ENCODE results near the gene IKBKE.
A peak's percentile ranks its signal among the peaks of the same experiment; 100 is the strongest.

Gene IKBKE

GRCh38 chr1:206455666-206456344, 14.5 kb upstream of the IKBKE start:
- FAIRE-seq: no peak

DNA sequence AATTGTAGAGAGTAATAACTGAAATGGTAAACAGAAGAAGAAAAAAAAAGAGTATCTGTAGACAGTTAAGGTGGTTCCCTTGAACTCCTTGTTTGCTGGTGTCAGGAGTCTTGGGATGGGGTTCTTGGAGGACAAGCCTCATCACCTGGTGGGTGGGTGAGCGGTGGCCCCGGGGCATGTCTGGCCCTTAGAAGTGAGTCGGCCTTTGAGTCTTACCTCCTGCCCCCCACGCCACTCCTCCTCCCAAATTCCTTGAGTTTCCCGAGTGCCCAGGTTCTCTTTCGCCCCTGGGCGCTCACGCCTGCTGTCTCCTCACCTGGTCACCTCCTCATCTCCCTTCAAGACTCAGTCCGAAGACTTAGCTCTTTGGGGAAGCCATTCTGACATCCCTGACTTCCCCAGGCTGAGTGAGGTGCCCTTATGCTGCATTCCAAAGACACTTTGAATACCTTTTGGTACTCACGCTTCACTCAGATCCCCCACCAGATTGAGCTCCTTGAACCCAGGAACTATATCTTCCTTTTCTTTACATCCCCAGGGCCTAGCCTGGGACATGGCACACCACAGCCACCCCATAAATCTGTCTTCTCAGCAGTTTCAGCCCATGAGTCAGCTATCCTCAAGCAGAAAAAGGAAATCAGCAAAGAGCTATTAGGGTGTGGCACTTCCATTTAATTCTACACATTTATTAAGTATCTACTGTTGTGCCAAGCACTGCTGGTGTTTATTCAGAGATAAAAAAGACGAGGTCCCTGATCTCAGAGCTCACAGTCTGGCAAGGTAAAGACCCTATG, 13.5 kb upstream of the IKBKE start:
- FAIRE-seq: no peak

- FAIRE-seq: no peak
These were observed 12.7 kb upstream of the IKBKE start for GRCh38 chr1:206457408-206458120.

GRCh38 chr1:206459703-206460102, 10.6 kb upstream of the IKBKE start:
- no peak for FAIRE-seq

GRCh38 chr1:206460836-206461426, 9.3 kb upstream of the IKBKE start:
- FAIRE-seq: no peak

GRCh38 chr1:206461602-206462455, 8.4 kb upstream of the IKBKE start:
- FAIRE-seq: peak; percentile 97

GRCh38 chr1:206463137-206463536, 7.1 kb upstream of the IKBKE start:
- FAIRE-seq: no peak

DNA sequence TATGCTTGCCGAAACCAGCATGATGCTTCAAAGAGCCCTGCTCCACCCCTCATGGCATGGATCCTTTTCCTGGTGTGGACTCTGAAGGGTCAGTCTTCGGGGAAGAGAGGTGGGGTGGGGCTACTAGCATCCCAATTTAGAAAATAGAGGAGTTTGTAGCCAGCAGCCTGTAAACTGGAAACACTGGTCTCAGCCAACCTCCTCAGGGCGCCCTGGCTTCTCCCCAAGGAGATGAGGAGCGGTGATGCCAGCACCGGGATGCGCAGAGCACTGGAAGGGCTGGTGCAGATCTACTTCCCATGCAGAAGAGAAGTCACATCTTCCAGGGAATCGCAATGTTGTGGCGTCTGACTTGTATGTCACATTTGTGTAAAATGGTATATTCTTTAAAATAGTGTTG, 6.4 kb upstream of the IKBKE start:
- FAIRE-seq: no peak

DNA sequence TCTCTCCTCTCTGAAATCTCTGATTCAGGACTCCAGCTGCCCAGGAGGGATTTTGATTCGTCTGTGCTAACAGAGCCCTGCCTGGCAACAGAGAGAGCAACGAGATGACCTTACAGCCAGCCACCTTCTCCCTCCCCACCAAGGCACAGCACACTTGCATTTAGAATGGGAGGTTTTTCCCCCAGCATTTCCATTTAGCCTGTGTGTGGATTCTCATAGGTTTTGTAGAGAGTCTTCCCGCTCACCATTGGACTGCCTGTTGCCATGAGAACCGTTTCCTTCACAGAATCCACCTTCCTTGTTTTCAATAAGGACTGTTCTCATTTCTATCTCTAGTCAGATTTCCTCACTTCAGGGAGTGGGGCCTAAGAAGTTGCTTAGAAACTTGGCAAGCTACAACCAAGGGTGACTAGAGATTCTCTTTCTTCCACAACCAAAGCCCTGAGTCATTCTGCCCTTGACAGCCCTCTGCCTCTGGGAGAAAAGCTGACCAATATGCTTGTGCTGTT, 5.8 kb upstream of the IKBKE start:
- FAIRE-seq: no peak

DNA sequence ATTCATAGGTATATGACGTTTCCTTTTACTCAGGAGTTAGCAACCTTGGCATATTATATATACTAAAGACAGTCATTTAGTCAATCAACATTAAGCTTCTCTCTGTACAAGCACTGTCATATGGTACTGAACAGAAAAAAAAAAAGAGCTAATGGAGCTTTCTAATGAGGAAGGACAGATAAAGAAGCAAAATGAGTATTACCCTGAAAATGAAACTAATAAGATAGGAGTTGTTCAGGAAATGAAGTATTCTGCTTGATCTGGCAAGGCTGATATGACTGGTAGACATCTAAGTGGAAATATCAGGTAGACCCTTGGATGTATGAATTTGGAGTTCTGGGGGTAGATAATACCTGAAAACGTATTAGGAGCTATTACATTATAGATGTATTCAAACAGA, 4.3 kb upstream of the IKBKE start:
- no peak for FAIRE-seq

DNA sequence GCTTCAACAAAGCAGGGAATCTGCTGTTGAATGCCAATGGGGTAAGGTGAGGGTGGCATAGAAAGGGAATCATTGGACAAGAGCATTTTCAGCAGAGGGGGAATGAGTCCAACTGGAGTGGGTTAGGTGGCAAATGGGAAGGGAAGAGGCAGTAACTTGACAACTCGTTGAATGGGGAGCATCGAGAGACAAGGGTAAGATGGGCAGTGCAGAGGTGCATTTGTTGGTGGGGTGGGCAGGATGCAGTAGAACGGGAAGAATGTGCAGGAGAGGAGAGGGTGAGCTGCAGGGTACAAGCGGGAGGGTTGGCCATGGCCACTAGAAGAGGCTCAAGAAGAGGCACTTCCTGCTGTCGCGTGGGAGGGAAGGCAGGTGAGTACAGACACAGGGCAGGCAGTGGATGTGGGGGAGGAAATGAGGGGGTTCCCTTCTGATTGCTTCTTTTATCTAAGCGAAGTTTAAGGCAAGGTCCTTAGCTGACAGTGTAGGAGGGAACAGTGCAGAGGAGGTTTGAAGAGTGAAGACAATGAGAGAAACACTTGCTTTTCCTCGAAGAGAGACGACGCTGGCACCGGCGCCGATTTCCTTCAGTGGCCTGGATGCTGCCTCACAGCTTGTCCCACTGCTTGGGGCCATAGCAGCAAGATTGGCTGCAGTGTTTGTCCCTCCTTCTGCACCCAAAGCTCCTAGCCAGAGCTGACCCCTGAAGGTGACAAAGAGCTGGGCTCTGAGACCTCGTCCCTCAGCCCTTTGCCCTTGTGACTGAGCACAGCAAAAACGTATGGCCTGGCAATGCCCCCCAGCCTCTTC, 3.2 kb upstream of the IKBKE start:
- FAIRE-seq: no peak

GRCh38 chr1:206467915-206468314, 2.4 kb upstream of the IKBKE start:
- no peak for FAIRE-seq

- no peak for FAIRE-seq
These were observed 1.7 kb upstream of the IKBKE start for GRCh38 chr1:206468571-206468970.

- FAIRE-seq: no peak
These were observed 804 bp upstream of the IKBKE start for GRCh38 chr1:206469411-206469932.

DNA sequence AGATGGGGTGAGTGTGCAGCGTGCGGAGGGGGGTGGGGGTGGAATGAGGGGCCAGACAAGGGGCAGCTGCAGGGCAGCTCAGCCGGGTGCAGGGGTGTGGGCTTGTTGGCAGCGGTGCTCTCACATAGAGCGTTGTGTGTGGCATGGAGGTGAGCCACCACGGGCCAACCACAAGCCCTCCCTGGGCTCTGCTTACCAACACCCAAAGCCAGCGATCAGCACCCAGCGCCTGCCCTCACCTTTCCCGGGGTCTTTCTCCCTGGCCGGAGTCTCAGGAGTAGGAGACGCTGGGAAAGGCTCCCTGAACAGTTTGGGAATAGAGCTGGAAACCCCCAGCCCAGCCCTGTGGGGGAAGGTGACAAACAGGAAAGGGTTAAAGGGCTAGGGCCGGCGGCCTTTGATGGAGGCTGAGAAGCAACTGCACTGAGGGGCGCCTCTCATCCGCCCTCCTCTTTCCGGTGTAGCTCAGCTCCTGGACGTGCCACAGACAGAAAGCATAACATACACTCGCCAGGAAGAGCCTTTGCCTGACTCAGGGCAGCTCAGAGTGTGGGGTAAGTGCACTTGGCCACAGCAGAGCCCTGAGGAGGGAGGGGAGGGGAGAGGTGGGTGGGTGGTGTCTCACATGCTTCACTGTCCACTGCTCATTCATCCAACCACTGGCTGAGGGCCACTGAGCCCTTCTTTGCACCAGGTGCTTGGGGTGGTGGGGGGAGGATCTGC, 577 bp downstream of the IKBKE start:
- FAIRE-seq: no peak

- FAIRE-seq: no peak
These were observed 1.1 kb downstream of the IKBKE start for GRCh38 chr1:206471415-206471801.

- FAIRE-seq: no peak
These were observed 1.7 kb downstream of the IKBKE start for GRCh38 chr1:206472024-206472423.

- FAIRE-seq: no peak
These were observed 2.2 kb downstream of the IKBKE start for GRCh38 chr1:206472454-206472853.

GRCh38 chr1:206472886-206473285, 2.6 kb downstream of the IKBKE start:
- FAIRE-seq: no peak

GRCh38 chr1:206476058-206476457, 5.8 kb downstream of the IKBKE start:
- FAIRE-seq: no peak
